NCI-H2196 (cell line): ENCODE measurements around the gene SNX8.
"Not testable (repeated sequence)": the region's sequence is repeated elsewhere in the genome, so short reads cannot be mapped to it uniquely, and the experiment has no call there.

ENCODE experiments used
- DNase-seq: peaks from one replicate; lab custom pipeline; 2025; ENCODE audit not compliant: unreplicated experiment; lab: John Stamatoyannopoulos, UW

The SNX8 gene

DNA sequence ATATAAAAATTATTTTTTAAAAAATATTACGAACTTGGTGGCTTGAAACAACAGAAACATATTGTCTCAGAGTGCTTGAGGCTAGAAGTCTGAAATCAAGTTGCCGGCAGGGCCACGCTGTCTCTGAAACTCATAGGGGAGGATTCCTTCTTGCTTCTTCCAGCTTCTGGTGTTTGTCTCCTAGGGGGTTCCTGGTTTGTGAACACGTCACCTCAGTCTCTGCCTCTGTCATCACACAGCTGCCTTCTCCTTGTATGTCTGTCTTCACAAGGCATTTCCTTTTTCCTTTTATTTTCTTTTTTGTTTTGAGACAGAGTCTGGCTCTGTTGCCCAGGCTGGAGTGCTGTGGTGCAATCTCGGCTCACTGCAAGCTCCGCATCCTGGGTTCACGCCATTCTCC lies 12.7 kb upstream of the SNX8 start:
- no peak for DNase-seq

DNA sequence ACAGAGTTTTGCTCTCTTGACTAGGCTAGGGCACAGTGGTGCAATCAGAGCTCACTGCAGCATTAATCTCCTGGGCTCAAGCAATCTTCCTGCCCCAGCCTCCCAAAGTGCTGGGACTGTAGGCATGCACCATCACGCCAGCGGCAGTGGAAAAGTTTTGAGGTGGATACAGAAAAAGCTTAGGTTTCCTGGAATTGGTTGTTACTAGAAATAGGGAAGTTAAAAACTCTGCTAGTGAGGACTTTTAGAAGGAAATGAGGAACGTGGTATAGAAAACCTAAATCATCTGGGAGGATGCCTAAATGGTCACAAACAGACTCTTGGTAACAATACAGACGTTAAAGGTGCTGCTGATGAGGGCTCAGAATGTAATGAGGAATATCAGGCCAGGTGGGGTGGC lies 10.9 kb upstream of the SNX8 start:
- no peak for DNase-seq

DNA sequence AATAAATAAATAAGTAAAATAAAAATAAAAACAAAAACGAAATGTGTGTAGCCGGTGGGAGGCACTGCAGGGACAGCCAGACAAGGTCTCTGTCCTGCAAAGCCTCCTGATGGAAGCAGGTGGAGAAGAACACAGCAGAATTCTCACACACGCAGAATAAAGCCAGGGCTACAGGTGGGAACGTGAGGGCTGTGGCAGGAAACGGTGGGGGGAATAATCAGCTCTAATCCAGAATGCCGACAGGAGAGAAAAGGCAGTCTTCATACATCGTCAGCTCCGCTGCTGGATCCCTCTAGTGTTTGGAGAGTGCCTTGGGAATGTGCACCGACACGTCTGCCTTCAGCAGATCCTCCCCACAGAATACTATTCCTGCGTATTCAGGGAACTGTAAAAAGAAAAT lies 6.8 kb upstream of the SNX8 start:
- no peak for DNase-seq

DNA sequence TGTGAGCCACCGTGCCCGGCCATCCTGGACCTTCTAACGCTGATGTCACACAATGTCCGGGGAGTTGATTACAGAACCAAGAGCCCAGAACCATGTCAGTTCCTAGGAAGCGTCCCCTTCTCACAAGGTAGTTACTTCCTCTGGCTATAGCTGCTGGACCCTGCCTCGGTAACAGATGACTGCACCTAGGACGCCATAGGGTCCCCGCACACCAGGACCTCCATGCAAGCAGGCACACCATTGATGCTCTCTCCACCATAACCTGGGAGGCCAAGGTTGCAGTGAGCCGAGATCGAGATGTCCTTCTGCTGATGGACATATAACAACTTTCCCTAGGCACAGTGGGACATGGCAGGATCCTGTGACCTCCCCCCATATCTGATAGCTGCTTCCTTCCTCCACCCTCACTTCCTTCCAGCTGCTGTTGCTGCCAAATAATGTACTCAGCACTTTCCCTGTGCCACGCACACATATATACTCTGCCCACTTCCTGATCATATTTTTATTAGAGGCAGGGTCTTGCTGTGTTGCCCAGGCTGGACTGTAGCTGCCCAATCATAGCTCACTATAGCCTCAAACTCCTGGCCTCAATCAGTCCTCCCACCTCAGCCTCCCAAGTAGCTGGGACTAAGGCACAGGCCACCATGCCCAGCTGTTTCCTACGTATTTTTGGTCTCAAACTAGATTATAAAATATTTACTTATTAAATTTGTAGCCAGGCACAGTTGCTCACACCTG lies 3.5 kb upstream of the SNX8 start:
- DNase-seq = no peak

DNA sequence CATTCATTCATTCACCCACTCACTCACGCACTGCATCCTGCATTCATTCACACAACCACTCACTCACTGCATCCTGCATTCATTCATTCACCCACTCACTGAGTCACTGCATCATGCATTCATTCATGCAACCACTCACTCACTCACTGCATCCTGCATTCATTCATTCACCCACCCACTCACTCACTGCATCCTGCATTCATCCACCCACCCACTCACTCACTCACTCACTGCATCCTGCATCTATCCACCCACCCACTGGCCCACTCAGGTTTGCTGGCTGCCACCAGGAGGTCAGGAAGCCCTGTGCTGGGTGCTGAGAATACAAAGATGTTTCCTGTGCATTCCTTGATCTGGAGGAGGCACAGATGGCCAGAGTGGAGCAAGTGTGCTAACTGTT lies 2.3 kb upstream of the SNX8 start:
- no peak for DNase-seq

DNA sequence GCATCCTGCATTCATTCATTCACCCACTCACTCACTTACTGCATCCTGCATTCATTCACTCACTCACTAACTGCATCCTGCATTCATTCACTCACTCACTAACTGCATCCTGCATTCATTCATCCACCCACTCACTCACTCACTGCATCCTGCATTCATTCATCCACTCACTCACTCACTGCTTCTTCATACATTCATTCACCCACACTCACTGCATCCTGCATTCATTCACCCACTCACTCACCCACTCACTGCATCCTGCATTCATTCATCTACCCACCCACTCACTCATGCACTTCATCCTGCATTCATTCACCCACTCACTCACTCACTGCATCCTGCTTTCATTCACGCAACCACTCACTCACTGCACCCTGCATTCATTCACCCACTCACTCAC lies 1.5 kb upstream of the SNX8 start:
- DNase-seq = no peak

DNA sequence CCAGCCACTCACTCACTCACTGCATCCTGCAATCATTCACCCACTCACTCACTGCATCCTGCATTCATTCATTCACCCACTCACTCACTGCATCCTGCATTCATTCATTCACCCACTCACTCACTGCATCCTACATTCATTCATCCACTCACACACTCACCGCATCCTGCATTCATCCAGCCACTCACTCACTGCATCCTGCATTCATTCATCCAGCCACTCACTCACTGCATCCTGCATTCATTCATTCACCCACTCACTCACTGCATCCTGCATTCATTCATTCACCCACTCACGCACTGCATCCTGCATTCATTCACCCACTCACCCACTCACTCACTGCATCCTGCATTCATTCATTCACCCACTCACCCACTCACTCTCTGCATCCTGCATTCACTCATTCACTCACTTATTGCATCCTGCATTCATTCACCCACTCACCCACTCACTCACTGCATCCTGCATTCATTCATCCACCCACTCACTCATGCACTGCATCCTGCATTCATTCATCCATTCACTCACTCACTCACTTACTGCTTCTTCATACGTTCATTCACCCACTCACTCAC lies 802 bp upstream of the SNX8 start:
- not testable (repeated sequence) for DNase-seq

DNA sequence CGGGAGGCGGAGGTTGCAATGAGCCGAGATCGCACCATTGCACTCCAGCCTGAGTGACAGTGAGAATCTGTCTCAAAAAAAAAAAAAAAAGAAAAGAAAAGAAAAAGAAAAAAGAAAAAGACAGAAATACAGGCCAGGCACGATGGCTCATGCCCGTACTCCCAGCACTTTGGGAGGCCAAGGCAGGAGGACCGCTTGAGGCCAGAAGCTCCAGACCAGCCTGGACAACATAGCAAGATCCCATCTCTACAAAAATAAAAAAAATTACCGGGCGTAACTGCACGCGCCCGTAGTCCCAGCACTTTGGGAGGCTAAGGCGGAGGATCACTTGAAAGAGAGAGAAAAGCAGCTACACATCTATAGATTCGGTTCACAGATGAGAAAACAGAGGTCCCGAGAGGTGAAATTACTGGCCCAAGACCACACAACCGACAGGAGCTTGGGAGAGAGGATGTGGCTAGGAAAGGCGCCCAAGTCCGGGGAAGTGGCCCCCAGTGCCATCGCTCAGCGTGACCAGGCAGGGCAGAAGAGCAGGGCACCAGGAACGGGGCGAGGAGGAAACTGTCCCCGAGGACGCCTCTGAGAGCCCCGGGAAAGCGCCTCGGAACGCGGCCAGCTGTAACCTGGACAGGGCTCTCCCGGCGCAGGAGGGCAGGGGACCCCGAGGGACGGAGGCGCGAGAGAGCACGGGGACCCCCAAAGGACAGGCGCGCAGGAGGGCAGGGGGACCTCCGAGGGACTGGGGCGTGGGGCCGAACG lies 612 bp downstream of the SNX8 start:
- no peak for DNase-seq

DNA sequence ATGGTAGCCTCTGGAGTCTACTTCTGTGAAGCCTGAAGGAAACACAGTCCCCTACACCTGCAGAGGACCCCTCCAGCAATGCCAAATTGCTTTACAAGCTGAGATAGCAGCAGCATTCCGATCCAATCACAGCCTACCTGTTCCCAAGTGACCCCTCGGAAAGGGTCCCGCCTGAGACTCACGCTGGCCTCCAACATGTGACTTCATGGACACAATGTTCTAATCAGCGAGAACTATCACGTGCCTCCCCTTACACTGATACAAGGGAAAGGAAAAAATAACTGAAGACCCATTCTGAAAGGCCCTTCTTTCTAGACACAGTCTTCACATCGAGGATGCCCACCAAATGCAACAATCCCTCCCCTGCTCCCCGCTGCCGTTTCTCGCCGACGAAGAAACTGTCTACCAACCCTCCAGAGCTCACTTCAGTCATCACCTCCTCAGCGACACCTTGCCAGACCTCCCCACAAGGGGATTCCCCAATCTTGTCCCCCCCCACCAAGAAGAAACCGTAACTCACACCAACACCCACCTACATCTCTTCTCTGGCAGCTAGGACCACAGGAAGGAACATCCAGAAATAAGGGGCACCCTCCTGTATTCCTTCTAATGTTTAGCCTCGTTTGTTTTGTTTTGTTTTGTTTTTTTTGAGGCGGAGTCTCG lies 1.8 kb downstream of the SNX8 start:
- DNase-seq = no peak

DNA sequence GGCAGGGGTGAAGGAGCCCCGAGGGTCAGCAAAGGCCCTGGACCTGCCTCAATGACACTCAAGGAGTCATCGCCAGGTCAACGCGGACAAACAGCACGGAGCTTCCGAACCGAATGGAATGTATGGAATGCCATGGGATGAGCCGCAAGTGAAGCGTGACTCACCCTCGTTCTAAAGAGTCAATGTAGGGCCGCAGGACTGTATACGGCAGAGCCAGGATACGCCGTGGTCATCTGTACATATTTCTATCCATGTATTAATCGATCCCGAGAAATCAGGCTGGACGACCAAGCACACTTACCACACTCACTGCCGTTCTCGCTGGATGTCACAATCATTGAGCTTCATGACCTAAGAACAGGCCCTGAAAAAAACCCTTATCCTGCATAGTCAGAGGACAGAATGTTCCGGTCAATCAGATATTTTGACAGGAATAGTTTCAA lies 4.3 kb downstream of the SNX8 start:
- no peak for DNase-seq

DNA sequence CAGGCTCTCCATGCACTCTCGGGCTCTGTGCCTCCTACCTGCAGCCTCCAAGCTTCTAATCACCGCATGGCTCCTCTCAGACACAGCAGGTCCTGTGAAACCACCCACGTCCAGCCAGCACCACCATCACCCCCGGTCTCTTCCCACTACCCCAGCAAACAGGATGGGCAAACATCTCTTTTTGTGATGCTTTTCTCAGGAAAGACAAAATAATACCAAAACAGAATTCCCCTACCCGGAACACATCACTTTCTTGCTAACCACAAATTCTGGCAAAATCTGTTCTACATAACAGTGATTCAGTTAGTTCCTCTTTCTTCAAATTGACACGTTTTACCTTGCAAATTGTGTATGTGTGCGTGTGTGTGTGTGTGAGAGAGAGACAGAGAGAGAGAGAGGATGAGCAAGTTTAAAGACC lies 6.5 kb downstream of the SNX8 start:
- no peak for DNase-seq

DNA sequence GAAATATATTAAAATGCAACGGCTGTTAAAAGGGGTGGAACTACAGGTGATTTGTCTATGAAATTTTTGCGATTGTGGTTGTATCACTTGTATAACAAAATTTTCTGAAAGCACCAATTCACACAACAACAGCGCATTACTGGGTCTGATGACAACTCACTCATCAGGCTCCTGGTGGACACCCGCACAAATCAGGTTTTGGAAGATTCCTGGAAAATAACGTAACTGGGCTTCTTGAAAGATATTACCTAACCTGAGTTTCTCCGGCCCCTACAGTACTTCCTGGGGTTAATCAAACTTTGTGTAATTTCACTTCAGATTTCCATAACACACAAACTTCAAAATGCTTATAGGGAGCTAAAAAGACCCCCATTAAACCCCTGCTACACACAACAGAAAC lies 7.6 kb downstream of the SNX8 start:
- no peak for DNase-seq

DNA sequence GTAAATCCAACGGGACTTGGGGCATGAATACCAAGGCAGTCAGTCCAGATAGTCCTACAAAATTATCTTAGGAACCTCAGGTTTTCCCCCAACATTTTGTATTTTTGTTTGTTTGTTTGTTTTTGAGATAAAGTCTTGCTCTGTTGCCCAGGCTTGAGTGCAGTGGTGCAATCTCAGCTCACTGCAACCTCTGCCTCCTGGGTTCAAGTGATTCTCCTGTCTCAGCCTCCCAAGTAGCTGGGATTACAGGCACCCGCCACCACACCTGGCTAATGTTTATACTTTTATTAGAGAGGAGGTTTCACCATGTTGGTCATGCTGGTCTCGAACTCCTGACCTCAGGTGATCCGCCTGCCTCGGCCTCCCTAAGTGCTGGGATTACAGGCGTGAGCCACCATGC lies 9.0 kb downstream of the SNX8 start:
- DNase-seq = not testable (repeated sequence)

DNA sequence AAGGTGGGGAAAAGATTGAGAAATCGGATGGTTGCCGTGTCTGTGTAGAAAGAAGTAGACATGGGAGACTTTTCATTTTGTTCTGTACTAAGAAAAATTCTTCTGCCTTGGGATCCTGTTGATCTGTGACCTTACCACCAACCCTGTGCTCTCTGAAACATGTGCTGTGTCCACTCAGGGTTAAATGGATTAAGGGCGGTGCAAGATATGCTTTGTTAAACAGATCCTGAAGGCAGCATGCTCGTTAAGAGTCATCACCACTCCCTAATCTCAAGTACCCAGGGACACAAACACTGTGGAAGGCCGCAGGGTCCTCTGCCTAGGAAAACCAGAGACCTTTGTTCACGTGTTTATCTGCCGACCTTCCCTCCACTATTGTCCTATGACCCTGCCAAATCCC lies 10.7 kb downstream of the SNX8 start:
- DNase-seq = not testable (repeated sequence)

DNA sequence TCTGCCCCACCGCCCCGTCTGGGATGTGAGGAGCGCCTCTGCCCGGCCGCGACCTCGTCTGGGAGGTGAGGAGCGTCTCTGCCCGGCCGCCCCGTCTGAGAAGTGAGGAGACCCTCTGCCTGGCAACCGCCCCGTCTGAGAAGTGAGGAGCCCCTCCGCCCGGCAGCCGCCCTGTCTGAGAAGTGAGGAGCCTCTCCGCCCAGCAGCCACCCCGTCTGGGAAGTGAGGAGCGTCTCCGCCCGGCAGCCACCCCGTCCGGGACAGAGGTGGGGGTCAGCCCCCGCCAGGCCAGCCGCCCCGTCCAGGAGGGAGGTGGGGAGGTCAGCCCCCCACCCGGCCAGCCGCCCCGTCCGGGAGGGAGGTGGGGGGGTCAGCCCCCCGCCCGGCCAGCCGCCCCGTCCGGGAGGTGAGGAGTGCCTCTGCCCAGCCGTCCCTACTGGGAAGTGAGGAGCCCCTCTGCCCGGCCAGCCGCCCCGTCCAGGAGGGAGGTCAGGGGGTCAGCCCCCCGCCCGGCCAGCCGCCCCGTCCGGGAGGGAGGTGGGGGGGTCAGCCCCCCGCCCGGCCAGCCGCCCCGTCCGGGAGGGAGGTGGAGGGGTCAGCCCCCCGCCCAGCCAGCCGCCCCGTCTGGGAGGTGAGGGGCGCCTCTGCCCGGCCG lies 11.4 kb downstream of the SNX8 start:
- DNase-seq = not testable (repeated sequence)

DNA sequence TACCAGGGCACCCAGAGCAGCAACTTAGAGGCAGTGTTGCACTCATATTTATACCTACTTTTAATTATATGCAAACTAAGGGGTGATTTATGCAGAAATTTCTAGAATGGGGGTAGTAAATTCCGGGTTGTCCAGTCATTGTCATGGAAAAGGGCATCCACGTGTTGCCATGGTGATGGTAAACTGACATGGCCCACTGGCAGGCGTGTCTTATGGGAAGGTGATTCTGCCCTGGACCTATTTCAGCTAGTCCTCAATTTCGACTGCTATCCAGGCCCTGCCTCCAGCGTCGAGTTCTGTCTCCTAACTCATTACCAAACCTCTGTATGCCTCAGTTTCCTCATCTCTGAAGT lies 12.8 kb downstream of the SNX8 start:
- DNase-seq = no peak

DNA sequence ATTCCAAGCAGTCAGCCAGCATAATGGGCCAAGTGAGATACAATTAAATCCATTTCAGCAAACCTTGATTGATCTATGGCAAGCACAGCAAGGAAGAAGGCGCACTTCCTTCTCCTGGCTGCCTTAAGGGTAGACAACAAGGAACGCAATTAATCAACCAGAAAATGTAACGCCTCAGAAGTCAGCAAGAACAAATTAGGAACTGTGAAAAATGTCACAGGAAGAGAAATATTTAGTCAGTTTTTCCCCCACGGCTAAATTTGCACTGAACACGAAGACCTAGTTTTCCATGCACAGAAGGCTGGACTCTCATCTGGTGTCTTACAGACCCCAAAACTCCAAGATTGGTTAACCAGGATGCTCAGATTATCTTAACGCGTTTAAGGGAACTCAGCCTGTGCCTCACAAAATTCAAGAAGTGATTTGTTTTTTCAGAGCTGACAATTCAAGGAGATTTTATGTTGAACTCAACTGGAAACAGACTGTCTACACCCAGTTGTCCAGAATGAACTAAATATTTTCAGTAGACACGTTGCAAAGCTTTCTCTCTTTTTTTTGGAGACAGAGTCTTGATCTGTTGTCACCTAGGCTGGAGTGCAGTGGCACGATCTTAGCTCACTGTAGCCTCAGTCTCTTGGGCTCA lies 14.2 kb downstream of the SNX8 start:
- DNase-seq = no peak

DNA sequence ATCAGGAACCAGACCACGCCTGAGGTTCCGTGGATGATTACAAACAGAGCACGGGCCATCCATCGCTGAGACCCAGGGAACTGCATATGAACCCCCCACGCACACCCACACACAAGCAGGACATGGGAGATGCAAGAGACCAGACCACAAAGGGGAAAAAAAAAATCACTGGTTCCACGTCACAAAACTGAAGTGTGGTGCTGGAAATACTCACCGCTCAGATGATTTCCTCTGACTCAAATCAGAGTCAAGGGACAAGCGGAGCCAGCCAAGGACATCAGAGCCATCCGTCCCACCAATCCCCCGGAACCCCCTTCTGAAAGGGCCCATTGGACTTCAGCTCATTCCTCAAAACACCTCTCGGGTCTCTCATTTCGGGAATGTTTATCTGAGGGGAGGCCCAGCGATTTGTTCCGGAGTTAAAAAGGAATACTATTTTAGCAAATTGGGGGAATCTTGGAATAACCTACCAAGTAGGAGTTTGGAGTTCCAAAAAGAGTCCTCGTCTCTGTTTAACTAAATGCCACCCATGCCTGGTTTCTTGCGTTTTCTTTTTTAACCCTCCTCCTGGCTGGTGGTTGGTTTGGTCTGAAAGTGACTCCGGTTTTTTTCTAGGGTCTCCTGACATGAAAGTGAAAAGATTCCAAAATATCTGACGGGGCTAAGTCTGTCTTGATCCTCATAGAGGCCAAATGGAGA lies 15.0 kb downstream of the SNX8 start:
- DNase-seq = no peak

DNA sequence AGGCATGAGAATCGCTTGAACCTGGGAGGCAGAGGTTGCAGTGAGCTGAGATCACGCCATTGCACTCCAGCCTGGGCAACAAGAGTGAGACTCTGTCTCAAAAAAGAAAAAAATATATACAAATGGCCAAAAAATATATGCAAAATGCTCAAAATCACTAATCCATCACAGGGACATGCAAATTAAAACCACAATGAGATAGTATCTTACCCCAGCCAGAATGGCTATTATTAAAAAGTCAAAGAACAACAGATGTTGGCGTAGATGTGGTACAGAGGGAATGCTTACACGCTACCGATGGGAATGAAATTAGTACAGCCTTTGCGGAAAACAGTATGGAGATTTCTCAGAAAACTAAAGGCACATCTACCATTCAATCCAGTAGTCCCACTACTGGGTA lies 17.4 kb downstream of the SNX8 start:
- no peak for DNase-seq

DNA sequence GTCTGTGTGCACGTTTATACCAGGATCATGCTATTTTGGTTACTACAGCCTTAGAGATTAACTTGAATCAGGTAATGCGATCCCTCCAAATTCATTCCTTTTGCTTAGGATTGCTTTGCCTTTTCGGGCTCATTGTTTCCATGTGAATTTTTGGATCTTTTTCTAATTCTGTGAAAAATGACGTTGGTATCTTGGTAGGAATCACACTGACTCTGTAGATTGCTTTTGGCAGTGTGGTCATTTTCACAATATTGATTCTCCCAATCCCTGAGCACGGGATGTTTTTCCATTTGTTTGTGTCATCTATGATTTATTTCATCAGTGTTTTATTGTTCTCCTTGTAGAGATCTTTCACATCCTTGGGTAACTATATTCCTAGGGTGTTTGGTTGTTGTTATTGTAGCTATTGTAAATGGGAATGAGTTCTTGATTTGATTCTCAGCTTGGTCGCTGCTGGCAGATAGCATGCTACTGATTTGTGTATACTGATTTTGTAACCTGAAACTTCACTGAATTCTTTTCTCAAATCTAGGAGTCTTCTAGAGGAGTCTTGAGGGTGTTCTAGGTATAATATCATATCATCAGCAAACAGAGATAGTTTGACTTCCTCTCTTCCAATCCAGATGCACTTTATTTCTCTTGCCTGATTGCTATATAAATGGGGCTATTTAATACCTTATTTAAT lies 18.2 kb downstream of the SNX8 start:
- no peak for DNase-seq
